ENCODE measurements around the gene DSTYK.

DSTYK gene

DNA sequence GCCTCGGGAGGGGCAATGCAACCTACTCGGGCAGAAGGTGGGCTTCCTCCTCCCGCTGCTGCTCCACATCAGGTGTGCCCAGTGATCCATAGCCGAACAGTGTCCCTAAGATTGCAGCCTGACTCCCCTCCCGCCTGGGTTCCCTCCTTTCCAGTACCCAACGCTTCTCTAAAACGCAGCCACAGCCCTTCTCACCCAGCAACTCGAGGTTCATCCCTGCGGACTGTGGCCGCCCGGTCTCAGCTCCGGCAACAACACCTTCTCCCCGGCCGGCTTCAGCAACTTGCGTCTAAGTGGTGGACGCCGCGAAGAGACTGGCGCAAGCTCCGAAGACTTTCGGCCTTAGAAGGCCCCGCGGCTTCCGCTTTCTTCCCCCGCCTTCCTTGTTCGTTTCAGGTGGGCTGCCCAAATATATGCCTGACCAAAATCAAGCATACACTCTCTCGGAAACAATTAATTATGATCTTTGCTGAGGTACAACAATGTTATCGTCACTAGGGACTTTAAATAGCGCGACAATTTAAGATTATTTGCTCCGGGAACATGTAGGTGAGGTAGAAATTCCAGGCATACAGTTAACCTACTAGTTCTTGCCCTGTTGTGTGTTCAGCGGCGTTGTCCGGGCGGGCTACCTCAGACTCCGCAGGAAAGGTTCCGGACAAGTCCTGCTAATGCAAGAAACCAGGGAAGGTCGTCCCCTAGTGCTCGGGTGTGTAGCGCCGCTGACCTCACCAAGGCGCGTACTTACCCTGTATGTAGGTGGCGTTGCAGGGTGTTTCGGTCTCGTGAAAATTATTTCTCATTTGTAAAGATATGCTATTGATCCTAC is 89.6 kb downstream of the DSTYK start, which contains the start of gene RBBP5:
TSS of gene RBBP5 (minus strand) at position 319 of the 829 bp plus-strand sequence. CDS start at position 214, 105 bp downstream.
- DNase-seq = peak; percentile 99

DNA sequence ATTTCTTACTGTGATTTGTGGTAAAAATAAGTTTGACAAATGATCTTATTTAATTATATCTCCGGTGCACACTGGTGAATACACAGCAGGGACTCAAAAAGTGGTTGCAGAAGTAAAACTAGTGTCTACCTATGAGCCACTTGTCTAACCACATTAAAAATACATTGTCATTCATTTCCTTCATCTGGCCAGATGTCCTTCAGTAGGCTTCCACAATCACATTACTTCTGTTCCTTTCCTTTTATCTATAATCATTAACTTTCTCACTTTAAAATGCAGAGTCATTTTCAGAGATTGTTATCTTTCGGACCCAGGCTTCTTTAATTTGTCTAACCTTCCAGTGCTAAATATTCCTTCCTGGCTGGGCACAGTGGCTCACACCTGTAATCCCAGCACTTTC is 92.8 kb downstream of the DSTYK start:
- DNase-seq = no peak

DNA sequence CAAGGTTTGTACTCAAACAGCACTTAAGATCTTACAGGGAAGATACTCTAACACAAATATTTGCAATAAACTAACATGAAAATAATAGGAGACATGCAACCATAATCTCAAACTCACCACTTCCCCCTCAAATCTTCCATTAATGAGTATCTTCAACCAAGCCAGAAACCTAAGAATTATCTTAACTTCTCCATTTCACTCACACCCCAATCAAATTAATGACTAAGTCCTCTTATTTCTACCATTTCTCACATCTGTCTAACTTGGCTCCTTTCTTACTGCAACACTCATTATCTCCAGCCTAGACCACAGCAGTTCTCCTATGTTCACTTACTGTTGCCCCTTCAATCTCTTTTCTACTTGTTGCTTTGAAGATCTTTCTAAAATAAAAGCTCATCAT is 100.1 kb downstream of the DSTYK start:
- DNase-seq = no peak

DNA sequence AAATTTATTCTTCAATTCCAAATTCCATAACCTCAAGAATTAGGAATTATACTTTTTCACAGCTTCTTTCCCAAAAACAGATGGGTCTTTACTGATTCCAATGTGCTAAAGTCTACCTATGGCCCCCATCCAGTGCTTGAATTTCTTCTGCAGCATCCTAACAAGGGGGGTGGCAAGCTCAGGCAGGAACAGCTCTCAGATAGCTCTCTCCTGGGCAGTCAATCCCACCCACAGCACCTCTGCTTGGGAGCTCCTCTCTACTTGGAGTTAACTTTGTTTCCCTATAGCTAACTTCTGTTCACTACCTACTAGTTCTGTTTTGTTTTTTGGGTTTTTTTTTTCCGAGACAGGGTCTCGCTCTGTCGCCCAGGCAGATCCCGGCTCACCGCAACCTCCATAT is 101.8 kb downstream of the DSTYK start:
- DNase-seq = no peak

DNA sequence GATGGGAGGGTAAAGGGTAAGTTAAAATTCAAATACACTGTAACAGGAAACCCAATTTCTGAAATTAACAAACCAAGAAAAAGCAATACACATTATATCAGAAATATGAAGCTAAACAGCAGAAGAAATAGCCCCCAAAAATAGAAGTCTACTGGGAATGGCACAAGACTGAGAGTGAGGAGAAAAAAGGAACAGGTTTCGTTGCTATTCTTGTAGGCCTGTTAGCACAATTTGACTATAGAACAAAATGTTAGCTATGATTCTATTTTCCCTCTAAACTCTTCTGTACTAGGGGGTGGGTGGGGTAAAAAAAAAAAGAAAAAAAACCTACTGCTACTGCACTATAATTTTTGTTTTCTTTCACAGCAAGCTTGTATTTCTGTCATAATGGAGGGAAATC is 102.2 kb downstream of the DSTYK start:
- DNase-seq = no peak

DNA sequence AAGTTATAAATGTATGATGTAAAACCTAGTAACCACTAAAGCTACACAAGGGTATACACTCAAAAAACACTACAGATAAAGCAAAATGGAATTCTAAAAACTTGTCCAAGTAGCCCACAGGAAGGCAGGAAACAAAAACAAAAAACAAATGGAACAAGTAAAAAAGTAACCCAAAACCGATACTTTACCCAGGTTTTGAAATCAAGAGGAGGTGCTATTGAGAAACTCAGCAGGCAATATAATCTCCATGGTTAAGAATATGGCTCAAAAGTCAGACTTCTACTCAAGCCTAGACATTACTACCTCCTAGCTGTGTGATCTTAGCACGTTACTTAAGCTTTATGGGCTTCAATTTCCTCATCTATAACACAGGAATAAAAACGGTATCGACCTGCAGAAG is 103.0 kb downstream of the DSTYK start:
- DNase-seq = no peak

DNA sequence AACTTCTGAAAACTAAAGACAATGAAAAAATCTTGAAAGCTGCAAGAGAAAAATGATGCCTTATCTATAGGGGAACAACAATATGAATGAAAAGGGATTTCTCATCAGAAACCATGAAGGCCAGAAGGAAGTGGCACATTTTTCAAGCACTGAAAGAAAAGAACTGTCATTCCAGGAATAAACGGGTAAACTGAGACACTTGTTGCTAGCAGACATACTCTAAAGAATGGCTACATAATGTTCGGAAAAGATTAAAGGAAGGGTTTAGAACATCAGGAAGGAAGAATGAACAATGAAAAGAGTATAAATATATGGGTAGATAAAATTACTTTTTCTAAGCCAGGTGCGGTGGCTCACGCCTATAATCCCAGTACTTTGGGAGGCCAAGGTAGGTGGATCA is 104.2 kb downstream of the DSTYK start:
- no peak for DNase-seq

DNA sequence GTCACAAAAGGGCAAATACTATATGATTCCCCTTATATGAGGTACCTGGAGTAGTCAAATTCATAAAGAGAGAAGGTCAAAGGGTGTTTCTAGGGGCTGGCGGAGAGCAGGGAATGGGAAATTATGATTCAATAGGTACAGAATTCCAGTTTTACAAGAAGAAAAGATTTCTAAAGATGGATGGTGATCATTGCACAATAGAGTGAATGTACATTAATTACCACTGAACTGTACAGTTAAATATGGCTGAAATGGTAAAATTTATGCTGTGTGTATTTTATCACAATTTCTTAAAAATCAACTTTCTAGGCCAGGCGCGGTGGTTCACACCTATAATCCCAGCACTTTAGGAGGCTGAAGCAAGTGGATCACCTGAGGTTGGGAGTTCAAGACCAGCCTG is 109.1 kb downstream of the DSTYK start:
- no peak for DNase-seq

DNA sequence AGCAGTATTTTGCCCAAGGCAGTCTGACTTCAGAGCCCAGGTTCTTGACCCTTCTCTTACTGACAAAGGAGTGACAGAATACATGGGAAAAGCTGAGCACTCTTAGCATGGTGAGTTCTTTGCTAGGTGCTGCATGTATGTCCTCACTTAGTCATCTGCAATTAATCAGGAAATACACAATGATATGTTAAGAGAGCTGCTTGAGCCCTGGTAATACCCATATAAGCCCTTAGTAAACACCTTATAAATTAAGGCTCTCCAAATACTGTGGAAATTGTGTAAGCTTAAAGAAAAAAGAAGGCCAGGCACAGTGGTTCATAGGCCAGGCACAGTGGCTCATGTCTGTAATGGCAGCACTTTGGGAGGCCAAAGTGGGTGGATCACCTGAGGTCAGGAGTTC is 113.3 kb downstream of the DSTYK start:
- no peak for DNase-seq

DNA sequence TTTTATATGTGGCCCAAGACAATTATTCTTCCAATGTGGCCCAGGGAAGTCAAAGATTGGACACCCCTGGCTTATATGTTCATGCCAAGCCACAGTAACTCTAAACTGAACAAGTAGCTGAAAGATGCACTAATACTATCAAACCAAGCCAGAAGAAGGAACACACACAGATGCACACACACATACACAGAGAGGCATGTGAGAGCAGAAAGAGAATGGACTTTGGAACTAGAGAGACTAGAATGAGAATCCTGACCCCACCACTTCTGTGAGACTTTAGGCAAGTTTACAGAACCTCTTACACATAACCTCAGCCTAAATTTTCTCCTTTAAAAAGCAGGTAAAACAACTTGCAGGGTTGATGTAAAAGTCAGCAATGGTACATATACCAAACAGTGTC is 116.1 kb downstream of the DSTYK start:
- DNase-seq = no peak

All from eye (tissue), 1 donor.